ENCODE results near the gene NPAS3. TPM values are rescaled to one million over a fixed set of nuclear protein-coding genes. Genes with fewer than 3 reads are reported as not detected.

Gene NPAS3
- total and polyA plus RNA-seq, 4 donors: 0.07 to 0.09 (median 0.08) TPM; not detected in 1

DNA sequence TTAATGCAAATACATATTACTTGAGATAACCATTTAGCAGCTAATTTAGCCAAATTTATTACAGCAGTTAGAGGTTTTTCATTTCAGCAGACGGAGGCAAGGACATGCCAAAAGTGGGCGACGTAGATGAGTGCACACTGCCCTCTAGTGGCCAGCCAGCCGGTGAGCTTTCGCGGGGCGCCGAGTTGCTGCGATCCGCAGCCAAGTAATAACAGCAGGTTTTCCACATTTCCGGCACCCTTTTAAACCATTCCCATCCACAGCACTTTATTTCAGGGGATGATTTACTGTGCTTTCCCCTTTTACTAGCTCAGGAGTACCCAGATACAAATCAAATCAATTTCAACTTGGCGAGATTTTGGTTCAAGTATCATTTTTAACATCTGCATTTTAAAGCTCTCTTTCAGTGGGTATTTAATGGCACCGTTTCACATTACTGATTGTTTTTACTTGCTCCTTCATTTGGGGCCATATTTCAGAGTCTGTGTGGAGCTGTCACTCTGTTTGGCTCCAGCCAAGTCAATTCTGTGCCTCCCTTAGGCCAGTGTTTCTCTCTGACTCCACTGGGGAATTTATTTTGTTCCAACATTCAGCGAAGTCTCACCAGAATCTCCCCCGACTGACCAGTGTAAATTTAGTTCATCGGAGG is 854.2 kb downstream of the NPAS3 start:
- H3K27me3 ChIP-seq (ENCODE audit: control insufficient read depth in 4 of 4, insufficient read depth in 4 of 4, low read length in 3 of 4): peaks cover 0 to 3% (median 0%) of the 10 kb centered on the region in 4 donors

DNA sequence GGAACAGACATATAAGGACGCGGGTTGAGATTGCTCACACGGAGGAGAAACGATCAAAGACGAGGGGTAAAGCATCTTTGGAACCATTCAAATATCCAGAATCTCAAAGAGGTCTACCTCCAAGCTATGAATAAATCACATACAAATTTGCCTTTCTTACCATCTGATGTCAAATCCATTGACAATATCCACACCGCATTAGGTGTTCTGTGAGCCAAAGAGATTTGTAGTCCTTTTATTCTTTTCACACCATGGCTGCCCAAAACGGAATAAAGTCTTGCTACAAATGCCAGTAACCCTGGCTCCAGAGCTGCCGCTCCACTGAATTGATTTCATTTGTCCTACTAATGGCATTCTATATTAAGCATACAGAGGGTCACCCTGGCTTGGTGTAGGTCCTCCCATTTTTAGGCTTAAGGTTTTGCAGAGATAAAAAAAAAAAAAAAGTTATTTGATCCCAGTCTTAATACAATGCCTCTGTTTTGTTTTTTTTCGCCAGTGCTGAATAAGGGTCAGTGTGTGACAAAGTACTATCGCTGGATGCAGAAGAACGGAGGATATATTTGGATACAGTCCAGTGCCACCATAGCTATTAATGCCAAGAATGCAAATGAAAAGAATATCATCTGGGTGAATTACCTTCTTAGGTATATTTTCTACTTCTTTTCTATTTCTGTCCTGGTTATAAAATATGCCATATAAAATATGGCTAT is 854.9 kb downstream of the NPAS3 start:
- no peak for DNase-seq (ENCODE audit: low spot score)
- Histone ChIP-seq H3K9ac (ENCODE audit: low read depth in 1 of 2, low read length in 2 of 2) (no peak overlapping the region), H3K4me1 (ENCODE audit: control insufficient read depth in 4 of 4, insufficient read depth in 4 of 4, low read length in 3 of 4) (peaks cover 0 to 10% (median 6%) of the 10 kb centered on the region in 4 donors), H3K27ac (ENCODE audit: low read depth in 1 of 2, low read length in 2 of 2) (no peak overlapping the region), H3K4me3 (ENCODE audit: low read depth in 1 of 3, low read length in 3 of 3) (no peak overlapping the region), H3K36me3 (ENCODE audit: control insufficient read depth in 4 of 4, insufficient read depth in 3 of 4, low read depth in 1 of 4, low read length in 3 of 4) (no peaks in the 10 kb centered on the region), H3K9me3 (ENCODE audit: control insufficient read depth in 4 of 4, low read length in 3 of 4) (no peaks in the 10 kb centered on the region), H3K27me3 (ENCODE audit: control insufficient read depth in 4 of 4, insufficient read depth in 4 of 4, low read length in 3 of 4) (peaks cover 0 to 3% (median 0%) of the 10 kb centered on the region in 4 donors)
- TF ChIP-seq FOXA1 (IDR thresholded peaks at IDR 0.05) (no peak), HNF4G (IDR thresholded peaks at IDR 0.05) (no peak), YY1 (IDR thresholded peaks at IDR 0.05) (no peak), HNF4A (conservative IDR thresholded peaks at IDR 0.05) (no peak), GABPA (IDR thresholded peaks at IDR 0.05 in 1 of 2, conservative IDR thresholded peaks at IDR 0.05 in 1 of 2) (no peak), RXRA (IDR thresholded peaks at IDR 0.05) (no peak)
- TF ChIP-seq, protein P1, sequence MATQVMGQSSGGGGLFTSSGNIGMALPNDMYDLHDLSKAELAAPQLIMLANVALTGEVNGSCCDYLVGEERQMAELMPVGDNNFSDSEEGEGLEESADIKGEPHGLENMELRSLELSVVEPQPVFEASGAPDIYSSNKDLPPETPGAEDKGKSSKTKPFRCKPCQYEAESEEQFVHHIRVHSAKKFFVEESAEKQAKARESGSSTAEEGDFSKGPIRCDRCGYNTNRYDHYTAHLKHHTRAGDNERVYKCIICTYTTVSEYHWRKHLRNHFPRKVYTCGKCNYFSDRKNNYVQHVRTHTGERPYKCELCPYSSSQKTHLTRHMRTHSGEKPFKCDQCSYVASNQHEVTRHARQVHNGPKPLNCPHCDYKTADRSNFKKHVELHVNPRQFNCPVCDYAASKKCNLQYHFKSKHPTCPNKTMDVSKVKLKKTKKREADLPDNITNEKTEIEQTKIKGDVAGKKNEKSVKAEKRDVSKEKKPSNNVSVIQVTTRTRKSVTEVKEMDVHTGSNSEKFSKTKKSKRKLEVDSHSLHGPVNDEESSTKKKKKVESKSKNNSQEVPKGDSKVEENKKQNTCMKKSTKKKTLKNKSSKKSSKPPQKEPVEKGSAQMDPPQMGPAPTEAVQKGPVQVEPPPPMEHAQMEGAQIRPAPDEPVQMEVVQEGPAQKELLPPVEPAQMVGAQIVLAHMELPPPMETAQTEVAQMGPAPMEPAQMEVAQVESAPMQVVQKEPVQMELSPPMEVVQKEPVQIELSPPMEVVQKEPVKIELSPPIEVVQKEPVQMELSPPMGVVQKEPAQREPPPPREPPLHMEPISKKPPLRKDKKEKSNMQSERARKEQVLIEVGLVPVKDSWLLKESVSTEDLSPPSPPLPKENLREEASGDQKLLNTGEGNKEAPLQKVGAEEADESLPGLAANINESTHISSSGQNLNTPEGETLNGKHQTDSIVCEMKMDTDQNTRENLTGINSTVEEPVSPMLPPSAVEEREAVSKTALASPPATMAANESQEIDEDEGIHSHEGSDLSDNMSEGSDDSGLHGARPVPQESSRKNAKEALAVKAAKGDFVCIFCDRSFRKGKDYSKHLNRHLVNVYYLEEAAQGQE (IDR thresholded peaks at IDR 0.05): no peak
- TF ChIP-seq, protein P2, sequence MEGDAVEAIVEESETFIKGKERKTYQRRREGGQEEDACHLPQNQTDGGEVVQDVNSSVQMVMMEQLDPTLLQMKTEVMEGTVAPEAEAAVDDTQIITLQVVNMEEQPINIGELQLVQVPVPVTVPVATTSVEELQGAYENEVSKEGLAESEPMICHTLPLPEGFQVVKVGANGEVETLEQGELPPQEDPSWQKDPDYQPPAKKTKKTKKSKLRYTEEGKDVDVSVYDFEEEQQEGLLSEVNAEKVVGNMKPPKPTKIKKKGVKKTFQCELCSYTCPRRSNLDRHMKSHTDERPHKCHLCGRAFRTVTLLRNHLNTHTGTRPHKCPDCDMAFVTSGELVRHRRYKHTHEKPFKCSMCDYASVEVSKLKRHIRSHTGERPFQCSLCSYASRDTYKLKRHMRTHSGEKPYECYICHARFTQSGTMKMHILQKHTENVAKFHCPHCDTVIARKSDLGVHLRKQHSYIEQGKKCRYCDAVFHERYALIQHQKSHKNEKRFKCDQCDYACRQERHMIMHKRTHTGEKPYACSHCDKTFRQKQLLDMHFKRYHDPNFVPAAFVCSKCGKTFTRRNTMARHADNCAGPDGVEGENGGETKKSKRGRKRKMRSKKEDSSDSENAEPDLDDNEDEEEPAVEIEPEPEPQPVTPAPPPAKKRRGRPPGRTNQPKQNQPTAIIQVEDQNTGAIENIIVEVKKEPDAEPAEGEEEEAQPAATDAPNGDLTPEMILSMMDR (IDR thresholded peaks at IDR 0.05; ENCODE audit: low read depth, low read length, missing input control): no peak
- 77% methylated on average over 11 of the region's 11 CpGs for WGBS

More for the DNA sequence above, 854.2 kb downstream of the NPAS3 start:
- DNase-seq (ENCODE audit: low spot score): peak; percentile 83
- Histone ChIP-seq H3K9ac (ENCODE audit: low read depth in 1 of 2, low read length in 2 of 2) (no peak overlapping the region), H3K4me1 (ENCODE audit: control insufficient read depth in 4 of 4, insufficient read depth in 4 of 4, low read length in 3 of 4) (peaks cover 0 to 10% (median 6%) of the 10 kb centered on the region in 4 donors), H3K36me3 (ENCODE audit: control insufficient read depth in 4 of 4, insufficient read depth in 3 of 4, low read depth in 1 of 4, low read length in 3 of 4) (no peaks in the 10 kb centered on the region), H3K4me3 (ENCODE audit: low read depth in 1 of 3, low read length in 3 of 3) (no peak overlapping the region), H3K9me3 (ENCODE audit: control insufficient read depth in 4 of 4, low read length in 3 of 4) (no peaks in the 10 kb centered on the region), H3K27ac (ENCODE audit: low read depth in 1 of 2, low read length in 2 of 2) (no peak overlapping the region)
- 17% methylated on average over 16 of the region's 16 CpGs for WGBS
- TF ChIP-seq RAD21 (IDR thresholded peaks at IDR 0.05): peak; percentile 87 to 93
- TF ChIP-seq, protein P2 (IDR thresholded peaks at IDR 0.05; ENCODE audit: low read depth, low read length, missing input control): peak; percentile 85
- TF ChIP-seq, protein P3, sequence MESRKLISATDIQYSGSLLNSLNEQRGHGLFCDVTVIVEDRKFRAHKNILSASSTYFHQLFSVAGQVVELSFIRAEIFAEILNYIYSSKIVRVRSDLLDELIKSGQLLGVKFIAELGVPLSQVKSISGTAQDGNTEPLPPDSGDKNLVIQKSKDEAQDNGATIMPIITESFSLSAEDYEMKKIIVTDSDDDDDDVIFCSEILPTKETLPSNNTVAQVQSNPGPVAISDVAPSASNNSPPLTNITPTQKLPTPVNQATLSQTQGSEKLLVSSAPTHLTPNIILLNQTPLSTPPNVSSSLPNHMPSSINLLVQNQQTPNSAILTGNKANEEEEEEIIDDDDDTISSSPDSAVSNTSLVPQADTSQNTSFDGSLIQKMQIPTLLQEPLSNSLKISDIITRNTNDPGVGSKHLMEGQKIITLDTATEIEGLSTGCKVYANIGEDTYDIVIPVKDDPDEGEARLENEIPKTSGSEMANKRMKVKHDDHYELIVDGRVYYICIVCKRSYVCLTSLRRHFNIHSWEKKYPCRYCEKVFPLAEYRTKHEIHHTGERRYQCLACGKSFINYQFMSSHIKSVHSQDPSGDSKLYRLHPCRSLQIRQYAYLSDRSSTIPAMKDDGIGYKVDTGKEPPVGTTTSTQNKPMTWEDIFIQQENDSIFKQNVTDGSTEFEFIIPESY (IDR thresholded peaks at IDR 0.05): no peak

Data from liver (tissue), 9 donors.